Stimulated activated CD4-positive, alpha-beta T cell treated with anti-CD3 and anti-CD28 coated beads, Interleukin-4, amount 100 ng/mL, for 1 hour (primary cell): ENCODE measurements around the gene KAT5.
"Not testable (repeated sequence)": the region's sequence is repeated elsewhere in the genome, so short reads cannot be mapped to it uniquely, and the experiment has no call there.

ENCODE experiments used
- DNase-seq: peaks from one replicate; pipeline ENCODE4 v3.0.0-alpha.2; 2020

KAT5 gene

DNA sequence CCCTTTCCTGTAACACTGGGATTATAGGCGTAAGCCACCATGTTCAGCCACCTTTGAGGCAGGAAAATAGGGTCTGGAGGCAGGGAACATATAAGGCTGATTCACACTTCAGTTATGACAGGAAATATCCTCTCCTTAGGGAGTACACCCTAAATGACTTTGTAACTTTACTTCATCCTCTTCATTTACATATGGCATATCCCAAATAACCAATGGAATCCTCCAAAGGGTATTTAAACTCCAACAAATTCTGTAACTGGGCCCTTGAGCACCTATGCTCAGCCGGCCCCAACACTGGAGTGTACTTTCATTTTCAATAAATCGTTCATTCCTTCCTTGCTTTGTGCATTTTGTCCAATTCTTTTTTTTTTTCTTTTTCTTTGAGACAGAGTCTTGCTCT, 1.6 kb upstream of the KAT5 start:
- no peak for DNase-seq

DNA sequence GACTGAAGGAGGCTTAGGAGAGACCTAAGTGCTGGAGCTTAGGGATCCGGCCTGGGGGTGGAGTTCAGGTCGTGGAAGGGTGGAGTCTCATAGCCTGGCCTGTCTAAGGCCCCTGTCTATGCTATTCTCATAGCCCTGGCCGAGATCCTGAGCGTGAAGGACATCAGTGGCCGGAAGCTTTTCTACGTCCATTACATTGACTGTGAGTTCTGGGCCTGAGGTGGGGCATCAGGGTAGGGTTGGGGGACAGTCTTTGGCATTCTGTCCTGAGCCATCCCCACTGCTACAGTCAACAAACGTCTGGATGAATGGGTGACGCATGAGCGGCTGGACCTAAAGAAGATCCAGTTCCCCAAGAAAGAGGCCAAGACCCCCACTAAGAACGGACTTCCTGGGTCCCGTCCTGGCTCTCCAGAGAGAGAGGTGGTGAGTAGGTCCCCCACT, 603 bp downstream of the KAT5 start:
- no peak for DNase-seq

- DNase-seq, result no peak
Measured at GRCh38 chr11:65713212-65713969, 1.3 kb downstream of the KAT5 start.

- DNase-seq, result no peak
Measured at GRCh38 chr11:65714433-65714832, 2.4 kb downstream of the KAT5 start.

- DNase-seq, result no peak
Measured at GRCh38 chr11:65716302-65716701, 4.2 kb downstream of the KAT5 start.

GRCh38 chr11:65716774-65717405, 4.8 kb downstream of the KAT5 start:
- no peak for DNase-seq

DNA sequence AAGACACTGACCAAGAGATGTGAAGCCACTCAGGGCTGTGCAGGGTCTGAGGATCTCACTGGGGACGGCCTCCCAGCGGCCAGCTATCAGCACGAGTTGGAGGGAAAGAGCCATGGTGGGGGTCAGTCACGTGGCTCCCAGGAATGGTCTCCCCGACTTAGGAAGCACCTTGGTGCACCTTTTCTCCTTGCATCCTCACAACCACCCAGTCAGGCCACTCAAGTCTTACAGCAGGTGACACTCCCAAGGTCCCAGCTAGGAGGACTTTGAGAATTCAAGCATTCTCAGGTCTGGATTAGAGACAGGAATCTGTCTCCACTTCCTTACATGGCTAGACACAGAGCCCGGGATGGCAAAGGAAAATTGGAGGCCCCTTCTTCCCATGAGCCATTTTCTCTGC, 5.9 kb downstream of the KAT5 start:
- DNase-seq, result no peak

DNA sequence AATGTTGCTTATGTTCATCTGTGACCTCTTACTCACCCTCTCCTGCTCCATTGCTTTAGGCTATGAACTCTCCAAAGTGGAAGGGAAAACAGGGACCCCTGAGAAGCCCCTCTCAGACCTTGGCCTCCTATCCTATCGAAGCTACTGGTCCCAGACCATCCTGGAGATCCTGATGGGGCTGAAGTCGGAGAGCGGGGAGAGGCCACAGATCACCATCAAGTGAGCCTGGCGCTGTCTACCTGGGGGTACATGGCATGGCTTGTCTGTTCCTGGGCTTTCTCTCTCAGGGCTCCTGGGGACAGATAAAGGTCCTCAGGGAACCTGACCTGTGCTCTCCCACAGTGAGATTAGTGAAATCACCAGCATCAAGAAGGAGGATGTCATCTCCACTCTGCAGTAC, 6.5 kb downstream of the KAT5 start:
- no peak for DNase-seq

- no peak for DNase-seq
Measured at GRCh38 chr11:65718964-65719492, 7.0 kb downstream of the KAT5 start.

DNA sequence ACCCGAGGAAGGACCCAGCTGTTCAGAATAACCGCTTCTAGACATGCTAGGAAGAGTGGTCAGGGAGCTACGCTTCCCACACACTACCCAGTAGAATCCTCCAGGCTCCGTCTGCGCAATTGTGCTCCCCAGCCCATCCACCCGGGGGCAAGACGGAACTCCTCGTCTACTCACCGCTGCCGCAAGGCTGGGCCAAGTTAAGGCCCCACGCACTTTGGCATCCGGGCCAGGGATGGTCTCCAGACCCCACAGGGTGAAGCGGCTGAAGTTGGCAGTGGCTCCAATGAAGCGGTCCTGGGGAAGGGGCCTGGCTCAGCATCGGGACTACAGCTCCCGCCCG, 7.8 kb downstream of the KAT5 start:
- peak; percentile 22 for DNase-seq

GRCh38 chr11:65720211-65720934, 8.3 kb downstream of the KAT5 start, which contains the start of gene RNASEH2C:
TSS of gene RNASEH2C (minus strand) at chr11:65720798. CDS start at chr11:65720758, 40 bp downstream.
- DNase-seq, result peak; percentile 79

GRCh38 chr11:65722261-65722660, 10.2 kb downstream of the KAT5 start:
- no peak for DNase-seq

DNA sequence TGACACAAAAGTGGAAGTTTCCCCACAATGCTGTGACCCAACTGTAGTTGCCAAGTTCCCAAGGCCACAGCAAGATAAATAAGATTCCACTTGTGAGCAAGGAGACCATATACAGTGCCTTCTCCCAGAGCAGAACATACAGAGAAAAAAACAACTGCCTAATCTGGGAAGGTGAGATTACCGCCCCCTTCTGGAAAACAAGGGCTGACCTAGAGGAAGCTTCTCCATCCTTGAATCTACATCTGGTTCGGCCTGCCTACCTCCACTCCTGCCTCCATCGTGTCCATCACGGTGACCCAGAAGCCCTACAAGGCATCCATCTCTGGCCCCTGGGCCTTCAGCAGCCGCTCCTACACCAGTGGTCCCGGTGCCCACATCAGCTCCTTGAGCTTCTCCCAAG, 14.6 kb downstream of the KAT5 start:
- no peak for DNase-seq

DNA sequence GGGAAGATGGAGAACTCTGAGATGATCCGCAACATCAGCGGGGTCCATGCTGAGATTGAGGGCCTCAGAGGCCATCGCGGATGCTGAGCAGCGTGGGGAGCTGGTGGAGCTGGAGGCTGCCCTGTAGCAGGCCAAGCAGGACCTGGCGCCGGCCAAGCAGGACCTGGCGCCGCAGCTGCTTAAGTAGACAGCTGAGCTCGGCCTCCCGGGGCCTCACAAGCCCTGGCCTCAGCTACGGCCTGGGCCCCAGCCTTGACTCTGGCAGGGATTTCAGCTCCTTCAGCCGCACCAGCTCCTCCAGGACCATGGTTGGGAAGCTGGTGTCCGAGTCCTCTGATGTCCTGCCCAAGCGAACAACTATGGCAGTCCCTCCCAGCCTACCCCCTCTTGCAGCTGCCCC, 15.8 kb downstream of the KAT5 start:
- DNase-seq, result no peak

DNA sequence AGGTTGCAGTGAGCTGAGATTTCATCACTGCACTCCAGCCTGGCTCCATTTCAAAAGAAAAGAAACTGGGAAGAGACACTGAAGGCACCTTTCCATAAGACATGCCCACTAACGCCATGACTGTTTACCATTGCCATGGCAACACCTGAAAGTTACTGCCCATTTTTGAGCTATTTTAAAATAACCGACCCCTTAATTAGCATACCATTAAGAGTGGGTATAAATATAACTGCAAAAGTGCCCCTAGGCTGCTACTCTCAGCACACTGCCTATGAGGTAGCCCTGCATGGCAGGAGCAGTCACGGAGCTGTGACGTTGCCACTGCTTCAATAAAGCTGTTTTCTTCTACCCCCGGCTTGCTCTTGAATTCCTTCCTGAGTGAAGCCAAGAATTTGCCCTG, 18.4 kb downstream of the KAT5 start:
- DNase-seq, result no peak

- not testable (repeated sequence) for DNase-seq
Measured at GRCh38 chr11:65735111-65735510, 23.1 kb downstream of the KAT5 start.

- no peak for DNase-seq
Measured at GRCh38 chr11:65736810-65737209, 24.8 kb downstream of the KAT5 start.

DNA sequence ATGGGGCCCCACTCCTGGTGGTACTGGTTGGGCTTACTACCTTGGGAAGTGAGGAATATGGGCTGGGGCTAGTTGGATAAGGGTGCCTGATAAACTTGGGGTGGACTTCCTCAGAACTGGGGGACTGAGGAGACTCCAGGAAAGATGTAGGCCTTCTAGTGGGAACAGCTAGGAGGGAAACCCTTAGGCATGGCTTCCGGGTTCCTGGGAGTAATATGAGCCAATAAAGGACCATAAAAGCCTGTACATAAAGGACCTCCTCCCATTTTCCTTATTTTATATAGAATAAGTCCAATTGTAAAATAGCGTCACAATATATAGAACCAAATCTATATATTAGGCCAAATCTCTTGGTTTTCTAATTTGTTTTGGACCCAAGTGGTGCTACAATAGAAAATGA, 27.0 kb downstream of the KAT5 start:
- DNase-seq, result no peak

GRCh38 chr11:65741185-65741584, 29.1 kb downstream of the KAT5 start:
- DNase-seq, result no peak

DNA sequence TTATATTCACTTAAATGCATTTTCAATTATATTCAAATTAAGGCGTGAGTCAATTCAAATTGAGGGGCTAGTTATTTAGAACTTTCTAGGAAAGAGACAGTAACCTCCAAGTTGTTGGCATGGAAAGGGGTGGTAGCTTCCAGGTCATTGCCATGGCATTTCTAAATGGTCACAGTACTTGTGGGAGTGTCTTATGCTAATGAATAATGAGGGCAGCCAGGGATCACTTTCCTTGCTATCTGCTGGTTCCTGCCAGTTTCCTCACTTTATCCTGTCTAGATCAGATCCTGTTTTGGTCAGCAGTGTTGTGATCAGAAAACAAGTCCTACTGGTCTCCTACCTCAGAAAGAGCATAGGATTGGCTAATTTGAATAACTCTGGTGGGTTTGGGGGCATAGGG, 30.3 kb downstream of the KAT5 start:
- no peak for DNase-seq

- DNase-seq, result no peak
Measured at GRCh38 chr11:65743681-65744025, 31.6 kb downstream of the KAT5 start.

DNA sequence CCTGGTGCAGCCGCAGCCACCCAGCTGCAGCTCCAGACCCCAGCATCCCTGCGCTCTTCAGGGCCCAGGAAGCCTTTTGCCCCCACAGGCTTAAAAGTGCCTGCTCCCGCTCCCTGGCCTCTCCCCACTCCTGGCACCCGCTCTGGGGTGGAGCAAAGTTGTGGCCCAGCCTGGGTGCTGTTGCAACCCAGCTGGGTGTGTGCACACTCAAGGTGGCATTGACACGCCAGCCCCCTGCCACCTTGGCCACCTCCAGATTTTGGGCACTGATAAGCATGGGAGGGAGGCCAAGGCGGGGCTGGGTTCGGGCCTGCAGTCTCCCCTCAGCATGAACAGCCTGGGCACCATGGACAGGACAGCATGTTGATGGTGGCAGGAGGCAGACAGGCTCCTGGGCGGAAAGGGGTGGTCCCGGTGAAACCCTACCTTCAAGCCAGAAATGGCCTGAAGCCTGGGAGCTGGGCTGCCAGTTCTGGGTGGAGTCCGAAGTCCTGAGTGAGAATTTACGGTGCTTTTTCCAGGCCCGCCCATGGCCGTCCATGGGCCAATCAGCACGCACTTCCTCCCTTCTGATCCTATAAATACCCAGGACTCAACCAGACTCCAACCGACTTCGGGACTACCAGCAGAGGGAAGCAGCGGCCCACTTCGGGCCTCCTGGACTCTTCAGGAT, 32.1 kb downstream of the KAT5 start:
- no peak for DNase-seq

- no peak for DNase-seq
Measured at GRCh38 chr11:65744699-65745042, 32.6 kb downstream of the KAT5 start.

DNA sequence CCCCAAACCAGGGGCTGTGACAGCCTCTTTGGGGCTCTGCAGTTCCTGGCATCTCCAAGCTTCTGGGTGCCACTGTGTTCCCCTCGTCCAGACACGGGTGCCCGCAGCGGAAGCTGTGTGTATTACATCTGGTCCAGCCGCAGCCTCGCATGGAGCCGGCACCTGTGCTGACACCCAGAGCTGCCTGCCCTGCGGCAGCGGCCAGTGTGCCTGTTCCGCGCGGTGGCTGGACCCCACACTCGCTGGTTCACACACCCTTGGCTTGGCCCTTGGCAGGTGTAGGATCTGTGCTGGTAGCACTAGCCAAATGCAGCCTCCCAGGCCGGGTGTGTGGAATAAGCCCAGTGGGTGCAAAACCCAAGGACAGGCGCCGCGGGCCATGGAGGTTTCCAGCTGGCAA, 33.0 kb downstream of the KAT5 start:
- no peak for DNase-seq
